Activated CD4-positive, alpha-beta T cell treated with anti-CD3 and anti-CD28 coated beads, Interleukin-2, amount 50 U/mL, for 1 hour (primary cell): ENCODE measurements around the gene BOK.

Experiments
- DNase-seq: peaks from one replicate; pipeline ENCODE4 v3.0.0-alpha.2; 2020

Gene BOK

DNA sequence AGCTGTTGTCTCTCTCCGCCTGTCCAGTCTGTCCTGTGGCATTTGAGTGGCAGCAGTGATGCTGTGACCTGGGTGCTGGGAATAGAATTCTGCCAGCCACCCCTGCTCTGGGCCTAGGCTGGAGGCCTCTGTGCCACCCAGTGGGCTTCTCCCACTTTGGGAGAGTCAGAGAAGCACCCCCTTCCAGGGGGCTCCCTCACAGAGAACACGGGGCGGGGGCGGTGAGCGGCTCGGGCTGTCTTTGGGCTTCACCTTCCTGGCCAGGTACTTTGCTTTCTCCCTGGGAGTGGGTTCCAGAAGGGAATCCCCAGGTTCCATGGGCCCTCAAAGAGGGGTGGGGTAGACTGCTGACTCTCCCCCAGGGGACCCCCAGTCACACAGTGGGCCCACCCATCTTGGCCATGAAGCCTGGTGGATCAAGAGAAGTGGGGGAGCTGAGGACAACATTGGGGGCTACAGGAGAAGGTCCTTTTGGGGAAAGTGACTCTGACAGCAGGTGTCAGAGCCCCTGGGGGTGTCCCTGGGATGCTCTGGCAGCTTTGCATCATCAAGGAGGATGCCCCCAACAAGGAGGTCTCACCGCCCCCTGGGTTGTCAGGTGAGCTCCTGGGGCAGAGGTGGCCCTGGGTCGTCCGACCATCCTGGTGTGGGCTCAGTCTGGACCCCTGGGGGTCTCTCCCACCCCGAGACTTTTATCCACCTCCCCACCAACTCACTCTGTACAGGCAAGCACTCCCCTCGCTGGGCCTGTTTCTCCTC is 18.8 kb upstream of the BOK start:
- no peak for DNase-seq

GRCh38 chr2:241540401-241540770 is 18.2 kb upstream of the BOK start:
- no peak for DNase-seq

DNA sequence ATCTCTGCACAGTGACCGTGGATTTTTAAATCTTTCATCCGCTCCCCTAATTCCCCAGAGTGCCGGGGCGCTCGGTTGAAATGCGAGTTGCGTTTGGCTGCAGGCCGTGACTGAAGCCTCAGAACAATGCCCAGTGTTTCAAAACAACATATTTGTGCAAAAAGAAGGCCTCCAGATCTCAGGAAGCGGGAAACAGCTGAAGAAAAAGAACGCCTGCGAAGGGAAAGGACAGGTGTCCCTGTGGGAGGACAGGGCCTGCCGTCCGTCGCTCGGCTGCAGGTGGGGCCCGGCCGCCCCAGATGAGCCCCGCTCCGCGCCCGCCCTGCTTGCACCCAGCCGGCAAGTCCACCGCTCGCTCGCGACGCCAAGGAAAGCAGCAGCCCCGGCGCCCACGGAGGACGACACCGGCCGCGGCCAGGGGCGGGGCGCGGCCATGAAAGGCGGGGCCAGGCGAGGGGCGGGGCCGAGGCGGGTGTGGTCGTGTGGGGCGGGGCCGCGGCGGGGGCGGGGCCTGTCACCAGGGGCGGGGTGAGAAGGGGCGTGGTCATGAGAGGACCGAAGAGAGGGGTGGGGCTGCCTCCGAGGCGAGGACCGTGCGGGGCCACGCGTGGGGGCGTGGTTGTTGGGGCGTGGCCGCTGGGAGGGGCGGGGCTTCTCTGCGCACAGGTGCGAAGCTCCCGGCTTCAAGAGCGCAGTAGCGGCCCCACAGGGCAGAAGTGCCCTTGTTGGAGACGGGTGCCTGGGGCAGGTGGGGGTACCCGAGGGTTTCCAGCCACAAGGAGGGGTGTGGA is 17.6 kb upstream of the BOK start:
- DNase-seq: peak; percentile 61

DNA sequence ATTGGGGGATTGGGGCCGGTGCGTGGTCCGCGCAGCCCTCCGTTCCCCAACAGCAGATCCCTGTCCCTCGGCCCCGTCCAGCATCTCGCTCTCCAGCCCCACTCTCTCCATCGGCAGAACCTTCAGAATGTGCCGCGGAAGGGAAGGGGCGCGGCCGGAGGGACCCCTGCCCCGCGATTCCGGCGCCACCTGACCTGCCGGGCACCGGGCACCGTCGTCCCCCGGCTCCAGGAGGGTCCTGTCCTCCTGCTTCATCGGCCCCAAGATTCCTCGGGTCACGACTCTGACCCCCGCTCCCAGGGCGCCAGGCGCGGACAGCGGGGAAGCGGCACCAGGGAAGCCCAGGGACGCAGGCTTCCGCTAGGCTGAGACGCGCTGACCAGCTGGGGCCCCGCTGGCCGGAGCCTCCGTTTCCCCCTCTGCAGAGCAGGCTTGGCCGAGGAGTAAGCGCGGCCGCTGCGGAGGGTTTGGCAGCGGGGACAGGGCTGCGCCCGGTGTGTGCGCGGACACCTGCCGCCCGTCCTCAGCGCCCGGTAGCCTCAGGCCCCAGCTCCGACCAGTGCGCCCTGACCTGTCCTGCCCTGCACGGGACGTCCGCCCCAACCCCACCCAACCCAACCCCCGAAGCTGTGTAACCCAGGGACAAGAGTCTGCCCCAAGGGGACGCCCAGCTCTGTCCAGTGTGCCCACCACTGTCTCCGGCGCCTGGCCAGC is 16.8 kb upstream of the BOK start:
- DNase-seq: no peak

DNA sequence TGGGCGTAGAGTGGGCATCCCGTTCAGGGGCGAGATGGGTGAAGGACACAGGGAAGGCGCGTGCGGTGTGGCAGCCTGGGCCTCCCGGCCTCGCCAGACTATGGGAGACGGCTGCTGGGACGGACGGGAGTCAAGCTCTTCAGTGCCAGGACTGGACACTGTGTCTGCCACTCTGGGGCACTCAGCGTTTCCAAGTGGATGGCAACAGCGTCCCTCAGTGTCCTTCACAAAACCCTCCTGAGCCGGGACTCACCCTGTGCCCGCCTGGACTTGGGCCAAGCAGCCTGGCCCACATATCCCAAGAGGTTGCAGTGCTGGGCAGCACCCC is 16.3 kb upstream of the BOK start:
- no peak for DNase-seq

DNA sequence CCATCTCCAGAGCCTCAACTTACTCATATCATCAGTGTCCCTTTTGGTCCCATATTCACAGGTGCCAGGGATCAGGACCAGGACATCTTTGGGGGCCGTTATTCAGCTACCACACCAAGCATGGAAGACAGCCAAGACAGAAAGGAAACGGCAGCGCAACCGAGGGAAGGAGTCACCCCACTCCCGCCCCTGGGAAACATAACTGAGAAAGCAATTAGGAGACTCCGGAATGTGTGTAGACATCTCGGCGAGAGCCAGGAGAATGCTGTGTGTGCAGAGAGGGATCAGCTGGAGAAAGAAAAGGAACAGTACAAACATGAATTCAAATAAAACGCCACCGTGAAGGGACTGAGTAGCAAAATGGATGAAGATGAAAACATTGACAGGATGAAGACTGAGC is 13.4 kb upstream of the BOK start:
- no peak for DNase-seq

DNA sequence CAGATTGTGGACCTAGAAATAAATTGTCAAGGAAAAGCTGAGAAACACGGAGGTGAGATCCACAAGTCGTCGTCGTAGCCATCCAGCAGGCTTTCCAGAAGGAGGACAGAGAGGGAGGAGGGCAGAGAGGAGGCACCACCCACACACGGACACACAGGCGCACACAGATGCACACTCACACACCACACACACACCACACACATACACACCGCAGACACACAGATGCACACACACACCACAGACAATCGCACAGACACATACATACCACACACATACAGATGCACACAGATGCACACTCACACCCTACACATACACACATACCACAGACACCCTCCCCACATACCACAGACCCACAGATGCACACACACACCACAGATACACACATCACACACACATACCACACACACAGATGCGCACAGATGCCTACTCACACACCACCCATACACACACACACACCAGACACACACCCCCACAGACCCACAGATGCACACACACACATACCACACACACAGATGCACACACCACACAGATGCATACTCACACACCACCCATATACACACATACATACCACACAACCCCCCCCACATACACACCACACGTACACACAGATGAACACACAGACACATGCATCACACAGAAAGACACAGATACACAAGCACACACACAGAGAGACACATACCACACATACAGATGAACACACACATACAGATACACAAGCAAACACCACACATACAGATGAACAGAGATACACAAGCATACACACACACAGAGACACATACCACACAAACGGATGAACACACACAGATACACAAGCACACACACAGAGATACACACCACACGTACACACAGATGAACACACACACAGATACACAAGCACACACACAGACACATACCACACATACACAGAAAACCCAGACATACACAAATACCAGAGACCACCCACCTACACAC is 12.7 kb upstream of the BOK start:
- no peak for DNase-seq

DNA sequence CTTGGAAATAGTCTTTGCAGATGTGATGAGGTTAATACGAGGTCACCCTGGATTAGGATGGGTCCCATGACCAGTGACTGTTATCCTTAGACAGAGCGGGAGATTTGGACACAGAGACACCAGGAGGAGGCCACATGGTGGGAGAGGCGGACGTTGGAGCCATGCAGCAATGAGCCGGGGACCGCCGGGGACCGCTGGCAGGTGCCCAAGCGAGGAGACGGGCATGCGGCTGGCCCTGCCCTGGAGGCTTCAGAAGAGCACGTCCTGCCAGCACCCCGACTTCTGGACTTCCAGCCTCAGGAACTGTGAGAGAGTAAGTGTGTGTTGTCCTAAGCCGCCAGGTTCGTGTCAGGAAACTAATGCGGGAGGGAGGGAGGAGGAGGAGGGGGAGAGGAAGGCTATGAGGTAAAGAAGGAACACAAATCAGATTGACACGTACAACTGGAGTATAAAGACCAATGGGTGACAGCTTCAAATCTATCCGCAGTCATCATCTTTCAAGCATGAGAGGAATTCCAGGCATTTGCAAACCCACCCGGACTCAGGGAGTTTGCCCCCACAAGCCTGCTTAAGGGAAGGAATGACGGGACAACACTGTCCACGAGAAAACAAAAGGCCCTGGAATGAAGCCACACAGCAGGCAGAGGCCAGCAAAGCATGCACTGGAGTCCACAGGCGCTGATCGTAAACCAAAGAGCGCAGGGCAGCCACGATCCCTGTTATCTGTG is 11.6 kb upstream of the BOK start:
- no peak for DNase-seq

- DNase-seq: no peak
Measured at GRCh38 chr2:241547781-241548450, 10.6 kb upstream of the BOK start.

DNA sequence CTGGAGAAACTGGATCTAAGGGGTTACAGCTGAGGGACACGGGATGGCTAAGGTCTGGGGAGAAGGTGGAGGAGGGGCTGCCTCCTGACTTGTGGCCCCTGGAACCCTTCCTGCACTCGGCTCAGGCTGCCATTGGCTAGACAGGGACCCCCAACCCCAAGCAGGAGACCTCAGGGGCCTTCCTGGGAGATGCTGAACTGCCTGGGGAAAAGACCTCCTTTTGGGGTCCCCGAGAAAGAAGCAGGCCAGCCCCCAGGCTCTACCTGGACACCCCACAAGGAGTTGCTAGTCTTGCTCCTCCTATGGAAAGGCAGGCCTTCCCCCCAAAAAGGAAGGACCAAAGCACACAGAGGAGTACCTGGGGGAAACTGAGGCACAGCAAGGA is 10.1 kb upstream of the BOK start:
- DNase-seq: no peak

DNA sequence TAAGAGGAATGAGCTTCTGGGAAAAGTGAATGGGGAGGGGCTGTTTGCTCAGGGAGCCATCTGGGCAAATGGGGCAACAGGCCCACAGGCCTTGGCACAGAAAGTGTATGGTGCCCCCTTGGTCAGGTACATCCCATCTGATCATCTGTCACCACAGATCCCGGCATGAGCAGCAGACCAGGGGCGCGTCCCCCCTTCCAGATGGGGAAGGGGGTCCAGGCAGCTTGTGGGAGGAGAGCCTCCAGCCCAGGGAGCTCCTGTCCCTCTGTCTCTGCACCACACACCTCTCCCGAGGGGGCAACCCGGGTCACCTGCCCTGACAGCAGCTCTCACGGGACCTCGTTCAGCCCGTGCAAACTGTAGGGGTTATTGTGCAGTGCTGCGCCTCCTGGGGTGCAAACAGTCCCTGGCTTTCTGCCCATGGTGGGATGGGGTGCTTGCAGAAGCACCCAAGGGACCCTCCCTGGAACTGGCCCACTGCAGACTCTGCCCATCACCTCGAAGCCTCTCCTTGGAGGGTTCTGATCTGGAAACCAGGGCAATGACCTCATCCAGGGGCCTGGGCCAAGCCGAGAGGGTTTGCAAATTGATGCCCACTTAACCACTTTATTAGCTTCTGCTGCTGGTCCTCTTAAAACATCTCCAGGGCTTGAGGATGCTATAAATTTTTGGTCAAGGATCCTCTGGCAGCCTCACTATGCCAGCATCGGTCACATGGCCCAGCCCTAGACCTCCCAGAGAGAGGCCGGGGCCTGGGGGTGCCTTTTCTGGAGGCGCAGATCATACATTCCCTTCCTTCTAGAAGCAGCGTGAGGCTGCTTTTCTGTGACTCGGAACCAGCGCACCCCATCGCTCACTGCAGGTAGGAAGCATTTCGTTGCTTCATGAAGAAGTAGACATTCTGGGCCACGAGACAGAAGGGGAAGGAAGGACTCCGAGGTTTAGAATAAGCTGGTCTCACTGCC is 7.6 kb upstream of the BOK start:
- no peak for DNase-seq

DNA sequence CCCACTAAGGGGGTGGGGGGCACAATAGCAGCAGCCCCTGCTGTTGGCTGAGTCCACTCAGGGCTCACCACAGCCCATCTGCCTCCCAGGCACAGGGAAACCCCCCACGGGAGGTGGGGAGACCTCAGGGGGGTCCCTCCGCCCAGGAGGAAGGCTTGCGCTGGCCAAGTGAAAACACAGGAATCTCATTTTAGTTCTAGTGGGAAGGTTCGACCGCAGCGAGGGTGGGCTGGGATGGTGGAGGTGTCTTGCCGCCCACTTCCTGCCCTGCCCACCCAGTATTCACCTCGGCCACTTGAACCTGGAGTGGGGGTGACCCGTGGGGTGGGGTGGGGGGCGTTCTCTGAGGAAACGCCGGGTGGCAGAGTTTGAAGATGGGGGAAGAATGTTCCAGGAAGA is 6.9 kb upstream of the BOK start:
- no peak for DNase-seq

DNA sequence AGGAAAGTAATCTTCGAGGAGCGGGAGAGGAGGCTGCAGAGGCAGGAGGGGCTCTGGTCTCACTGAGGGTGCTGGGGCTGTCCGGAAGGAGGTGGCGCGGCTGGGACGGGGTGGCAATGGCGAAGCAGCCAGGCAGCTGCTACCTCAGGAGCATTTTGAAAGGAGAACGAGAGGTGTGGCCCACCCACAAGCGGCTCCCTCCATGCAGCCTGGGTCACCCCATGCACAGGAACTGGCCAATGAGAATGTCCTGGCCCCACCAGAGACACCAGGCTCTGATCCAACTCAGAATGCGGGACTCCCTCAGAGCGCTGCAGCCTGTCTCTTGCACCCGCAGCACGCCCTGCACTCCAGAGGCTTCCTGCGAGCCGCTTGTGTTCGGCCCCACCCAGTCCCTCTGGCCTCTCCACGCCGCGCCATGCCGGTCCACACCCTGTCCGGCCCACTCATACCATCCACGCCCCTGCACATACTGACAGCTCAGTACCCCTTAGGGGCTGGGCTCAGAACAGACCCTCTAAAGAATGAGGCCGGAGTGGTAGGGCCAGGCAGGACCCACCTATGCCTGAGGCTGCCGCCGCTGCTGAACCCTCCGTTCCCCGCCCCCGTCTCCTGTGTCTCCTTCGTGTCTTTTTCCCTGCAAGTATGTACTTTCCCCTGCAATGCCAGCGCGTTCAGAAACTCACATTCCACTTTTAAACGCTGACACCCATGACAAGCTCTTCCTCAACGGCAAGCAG is 6.4 kb upstream of the BOK start:
- DNase-seq: no peak

GRCh38 chr2:241553512-241553830 is 5.1 kb upstream of the BOK start:
- DNase-seq: no peak

DNA sequence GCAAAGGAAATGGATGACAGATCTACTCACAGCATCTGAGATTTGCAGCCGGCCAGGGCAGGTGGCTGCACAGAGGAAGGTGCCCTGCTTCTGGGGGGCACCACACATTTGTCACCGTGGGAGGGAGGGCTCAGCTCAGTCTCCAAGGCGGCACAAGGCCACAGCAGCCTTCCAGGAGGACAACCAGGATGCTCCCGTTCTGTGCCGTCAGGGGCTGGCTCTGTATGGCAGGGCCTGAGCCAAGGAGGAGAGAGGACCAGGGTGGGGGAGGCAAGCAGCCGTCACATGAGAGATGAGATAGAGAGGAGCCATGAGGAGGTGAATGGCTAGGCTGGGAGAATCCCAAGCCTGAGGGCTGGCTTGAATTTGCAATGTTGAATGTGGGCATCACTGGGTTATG is 4.6 kb upstream of the BOK start:
- no peak for DNase-seq

GRCh38 chr2:241554610-241555322 is 3.8 kb upstream of the BOK start:
- no peak for DNase-seq

GRCh38 chr2:241555711-241556110 is 2.8 kb upstream of the BOK start:
- DNase-seq: no peak

DNA sequence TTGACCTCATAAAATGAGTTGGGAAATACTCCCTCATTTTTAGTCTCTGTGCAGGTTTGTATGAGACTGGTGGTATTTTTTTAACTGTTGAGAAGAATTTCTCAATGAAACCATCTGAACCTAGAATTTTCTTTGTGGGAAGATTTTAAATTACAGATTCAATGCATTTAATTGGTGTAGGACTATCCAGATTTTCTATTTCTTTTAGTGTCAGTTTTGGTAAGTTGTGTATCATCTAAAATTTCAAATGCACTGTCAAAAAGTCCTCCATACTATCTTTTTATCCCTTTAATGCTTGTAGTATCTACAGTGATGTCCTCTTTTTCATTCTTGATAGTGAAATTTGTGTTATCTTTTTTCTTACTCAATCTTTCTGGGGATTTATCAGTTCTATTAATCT is 1.8 kb upstream of the BOK start:
- no peak for DNase-seq
